Measurements from ENCODE around the gene AHDC1.
"Not testable (repeated sequence)": the region's sequence is repeated elsewhere in the genome, so short reads cannot be mapped to it uniquely, and the experiment has no call there.

Gene AHDC1

GRCh38 chr1:27563591-27564471 lies 40.1 kb downstream of the AHDC1 start:
- DNase-seq (ENCODE audit: low read depth, low spot score), result peak; percentile 55

GRCh38 chr1:27563341-27563590 lies 40.7 kb downstream of the AHDC1 start:
- DNase-seq (ENCODE audit: low read depth, low spot score), result no peak

- no peak for DNase-seq (ENCODE audit: low read depth, low spot score)
Measured at GRCh38 chr1:27562534-27563340, 41.2 kb downstream of the AHDC1 start.

- no peak for DNase-seq (ENCODE audit: low read depth, low spot score)
Measured at GRCh38 chr1:27562021-27562420, 41.9 kb downstream of the AHDC1 start.

GRCh38 chr1:27561124-27561899 lies 42.6 kb downstream of the AHDC1 start:
- no peak for DNase-seq (ENCODE audit: low read depth, low spot score)

GRCh38 chr1:27560268-27561123 lies 43.4 kb downstream of the AHDC1 start:
- DNase-seq (ENCODE audit: low read depth, low spot score), result no peak

- no peak for DNase-seq (ENCODE audit: low read depth, low spot score)
Measured at GRCh38 chr1:27559466-27560030, 44.4 kb downstream of the AHDC1 start.

GRCh38 chr1:27557596-27558340 lies 46.2 kb downstream of the AHDC1 start:
- peak; percentile 67 for DNase-seq (ENCODE audit: low read depth, low spot score)

- DNase-seq (ENCODE audit: low read depth, low spot score), result peak; percentile 92
Measured at GRCh38 chr1:27556781-27557595, 47.0 kb downstream of the AHDC1 start.

GRCh38 chr1:27556435-27556780 lies 47.5 kb downstream of the AHDC1 start:
- no peak for DNase-seq (ENCODE audit: low read depth, low spot score)

- DNase-seq (ENCODE audit: low read depth, low spot score), result peak; percentile 62
Measured at GRCh38 chr1:27555700-27556424, 48.1 kb downstream of the AHDC1 start.

GRCh38 chr1:27554759-27555699 lies 48.9 kb downstream of the AHDC1 start:
- no peak for DNase-seq (ENCODE audit: low read depth, low spot score)

- DNase-seq (ENCODE audit: low read depth, low spot score), result no peak
Measured at GRCh38 chr1:27554293-27554692, 49.7 kb downstream of the AHDC1 start.

- not testable (repeated sequence) for DNase-seq (ENCODE audit: low read depth, low spot score)
Measured at GRCh38 chr1:27553823-27554222, 50.1 kb downstream of the AHDC1 start.

GRCh38 chr1:27552911-27553420 lies 51.0 kb downstream of the AHDC1 start:
- DNase-seq (ENCODE audit: low read depth, low spot score), result peak; percentile 60

- no peak for DNase-seq (ENCODE audit: low read depth, low spot score)
Measured at GRCh38 chr1:27551953-27552312, 52.0 kb downstream of the AHDC1 start.

- no peak for DNase-seq (ENCODE audit: low read depth, low spot score)
Measured at GRCh38 chr1:27551170-27551952, 52.6 kb downstream of the AHDC1 start.
